Fibroblast of peridontal ligament (primary cell): ENCODE results near the gene GALNT9.
A peak's percentile ranks its signal among the peaks of the same experiment; 100 is the strongest.
"Not testable (repeated sequence)": the region's sequence is repeated elsewhere in the genome, so short reads cannot be mapped to it uniquely, and the experiment has no call there.

Experiments
- DNase-seq: peaks from one replicate; pipeline ENCODE4 v3.0.0-alpha.2; 2010; ENCODE audit errors: extremely low read depth

The GALNT9 gene

DNA sequence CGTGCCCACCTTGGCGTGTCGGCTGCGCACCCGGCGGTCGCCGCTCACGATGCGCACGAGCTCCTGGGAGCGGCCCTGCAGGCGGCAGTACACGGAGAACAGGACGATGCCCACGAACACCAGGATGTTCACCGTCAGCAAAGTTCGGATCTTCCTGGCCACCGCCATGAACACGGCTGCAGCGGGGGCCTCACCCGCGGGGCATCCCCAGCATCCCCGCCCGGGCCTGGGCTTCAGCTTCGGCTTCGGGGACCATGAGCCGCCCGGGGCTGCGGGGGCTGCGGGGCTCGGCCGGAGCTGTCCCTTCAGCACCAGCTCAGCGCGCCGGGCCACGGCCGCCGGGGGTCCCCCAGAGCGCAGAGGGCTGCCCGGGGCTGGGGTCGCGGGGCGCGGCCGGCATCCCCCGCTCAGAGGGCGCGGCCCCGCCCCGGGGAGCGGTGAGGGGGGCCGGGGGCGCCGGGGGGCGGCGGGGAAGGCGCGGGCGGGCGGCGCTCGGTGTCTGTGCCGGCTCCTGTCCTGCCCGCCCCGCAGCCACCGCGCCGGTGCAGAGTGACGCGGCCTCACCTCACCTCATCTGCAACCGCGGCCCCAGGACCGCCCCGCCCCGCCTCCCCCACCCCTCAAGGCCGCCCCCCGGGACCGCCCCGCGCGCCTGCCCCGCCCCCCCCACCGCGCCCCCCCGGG lies at the start of gene GALNT9:
Gene GALNT9 (minus strand): TSS at position 554 of the 684 bp plus-strand sequence. CDS start 386 bp downstream, at position 168.
- no peak for DNase-seq

- DNase-seq, result not testable (repeated sequence)
Observed at GRCh38 chr12:132379057-132379456, 49.7 kb upstream of the GALNT9 start.

DNA sequence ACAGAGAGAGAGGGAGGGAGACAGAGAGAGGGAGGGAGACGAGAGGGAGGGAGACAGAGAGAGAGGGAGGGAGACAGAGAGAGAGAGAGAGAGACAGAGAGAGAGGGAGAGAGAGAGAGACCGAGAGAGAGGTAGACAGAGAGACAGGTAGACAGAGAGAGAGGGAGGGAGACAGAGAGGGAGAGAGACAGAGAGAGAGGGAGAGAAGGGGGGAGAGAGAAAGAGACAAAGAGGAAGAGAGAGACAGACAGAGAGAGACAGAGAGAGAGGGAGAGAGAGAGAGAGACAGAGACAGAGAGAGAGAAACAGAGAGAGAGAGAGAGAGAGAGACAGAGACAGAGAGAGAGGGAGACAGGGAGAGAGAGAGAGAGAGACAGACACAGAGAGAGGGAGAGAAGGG lies 47.8 kb upstream of the GALNT9 start:
- DNase-seq, result no peak

- no peak for DNase-seq
Observed at GRCh38 chr12:132376464-132376830, 47.1 kb upstream of the GALNT9 start.

- DNase-seq, result no peak
Observed at GRCh38 chr12:132375747-132376463, 46.5 kb upstream of the GALNT9 start.

DNA sequence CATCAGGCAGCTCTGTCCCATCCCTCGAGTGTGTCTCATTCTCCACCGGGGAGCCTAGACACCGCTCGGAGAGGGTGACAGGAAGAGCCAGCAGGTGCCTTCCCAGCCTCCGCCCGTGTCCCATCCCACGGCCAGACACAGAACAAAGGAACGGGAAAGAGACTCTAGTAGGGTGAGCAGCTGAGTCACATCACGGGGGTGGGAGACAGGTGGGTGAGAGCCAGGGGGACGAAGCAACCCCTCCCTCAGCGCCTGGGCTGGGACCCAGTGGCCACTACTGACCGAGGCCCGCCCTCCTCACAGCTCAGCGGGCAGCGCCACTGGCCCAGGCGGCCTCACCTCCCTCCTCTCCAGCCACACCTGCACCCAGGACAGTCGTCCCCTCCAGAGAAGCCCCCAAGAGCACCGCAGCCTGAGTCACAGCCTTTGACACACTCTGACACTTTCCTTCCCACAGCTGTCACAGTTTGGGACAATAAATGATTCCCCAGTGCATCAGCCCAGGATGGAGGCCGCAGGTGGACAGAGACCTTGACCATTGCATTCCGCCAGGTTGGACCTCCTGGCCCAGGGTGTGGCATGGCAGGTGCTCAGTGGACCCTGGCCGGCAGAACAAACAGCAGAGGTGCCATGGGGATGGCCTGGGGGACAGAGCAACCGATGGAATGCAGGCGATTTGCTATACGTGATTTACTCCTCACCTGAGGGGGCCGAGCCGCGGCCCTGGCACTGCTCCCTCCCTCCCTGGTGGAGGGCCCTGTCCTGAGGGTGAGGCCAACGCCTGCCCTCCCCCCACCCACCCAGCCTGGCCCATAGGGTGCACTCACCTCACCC lies 45.4 kb upstream of the GALNT9 start:
- no peak for DNase-seq

GRCh38 chr12:132373901-132374611 lies 44.7 kb upstream of the GALNT9 start:
- no peak for DNase-seq

GRCh38 chr12:132367852-132368251 lies 38.5 kb upstream of the GALNT9 start:
- DNase-seq, result no peak

DNA sequence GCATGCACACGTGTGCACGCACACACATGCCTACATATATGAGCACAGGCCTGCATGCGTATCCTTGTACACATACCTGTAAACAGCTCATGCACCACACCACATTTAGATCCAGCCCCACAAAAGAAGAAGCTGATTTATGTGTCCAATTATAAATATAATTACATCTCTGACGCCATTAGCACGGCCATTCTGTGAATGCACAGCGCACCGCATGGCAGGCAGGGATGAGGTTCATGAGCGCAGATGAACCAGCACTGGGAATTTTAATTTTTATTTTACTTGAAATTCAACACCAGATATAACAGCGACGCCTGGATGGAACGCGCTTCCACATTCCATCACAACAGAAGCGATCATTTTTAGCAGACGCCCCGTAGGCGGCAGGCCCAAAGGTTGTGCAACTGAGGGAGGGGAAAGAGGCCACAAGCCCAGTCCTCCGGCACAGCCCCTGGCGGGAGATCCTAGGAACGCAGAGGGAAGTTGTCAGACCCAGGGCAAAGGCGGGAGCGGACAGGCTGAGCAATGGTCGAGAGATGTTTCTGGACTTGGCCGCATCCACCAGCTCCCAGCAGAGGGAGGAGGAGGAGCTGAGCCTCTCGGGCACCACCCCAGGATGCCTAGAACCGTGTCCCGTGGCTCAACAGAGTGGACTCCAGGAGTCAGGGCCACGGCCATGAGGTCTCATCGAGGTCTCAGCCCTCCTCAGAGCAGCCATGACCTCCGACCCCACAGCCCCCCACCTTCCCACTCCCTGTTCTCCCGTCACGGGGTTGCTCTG lies 37.9 kb upstream of the GALNT9 start:
- peak; percentile 4 for DNase-seq

GRCh38 chr12:132366341-132366861 lies 37.0 kb upstream of the GALNT9 start:
- DNase-seq, result no peak

GRCh38 chr12:132365226-132365625 lies 35.8 kb upstream of the GALNT9 start:
- no peak for DNase-seq

DNA sequence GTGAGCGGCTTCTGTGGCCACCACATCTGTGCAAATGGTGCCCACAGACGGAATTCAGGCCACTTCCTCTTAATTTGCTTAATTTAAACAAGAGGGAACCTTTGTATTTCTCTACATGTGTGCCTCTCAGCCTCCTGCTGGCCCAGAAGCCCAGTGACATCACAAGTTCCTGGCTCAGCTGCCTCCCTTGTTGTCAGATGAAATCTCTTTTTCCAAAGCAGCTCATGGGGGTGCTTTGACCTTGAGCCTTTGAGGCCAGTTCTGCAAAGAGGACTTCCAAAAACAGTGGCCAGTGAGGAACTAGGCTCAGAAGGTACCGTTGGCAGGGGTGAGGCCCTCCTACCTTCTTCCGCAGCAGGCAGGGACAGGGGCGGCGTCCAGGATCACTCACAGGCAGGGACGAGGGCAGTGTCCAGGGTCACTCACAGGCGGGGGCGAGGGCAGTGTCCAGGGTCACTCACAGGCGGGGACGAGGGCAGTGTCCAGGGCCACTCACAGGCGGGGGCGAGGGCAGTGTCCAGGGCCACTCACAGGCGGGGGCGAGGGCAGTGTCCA lies 35.0 kb upstream of the GALNT9 start:
- DNase-seq, result no peak

GRCh38 chr12:132363661-132364347 lies 34.4 kb upstream of the GALNT9 start:
- DNase-seq, result no peak

DNA sequence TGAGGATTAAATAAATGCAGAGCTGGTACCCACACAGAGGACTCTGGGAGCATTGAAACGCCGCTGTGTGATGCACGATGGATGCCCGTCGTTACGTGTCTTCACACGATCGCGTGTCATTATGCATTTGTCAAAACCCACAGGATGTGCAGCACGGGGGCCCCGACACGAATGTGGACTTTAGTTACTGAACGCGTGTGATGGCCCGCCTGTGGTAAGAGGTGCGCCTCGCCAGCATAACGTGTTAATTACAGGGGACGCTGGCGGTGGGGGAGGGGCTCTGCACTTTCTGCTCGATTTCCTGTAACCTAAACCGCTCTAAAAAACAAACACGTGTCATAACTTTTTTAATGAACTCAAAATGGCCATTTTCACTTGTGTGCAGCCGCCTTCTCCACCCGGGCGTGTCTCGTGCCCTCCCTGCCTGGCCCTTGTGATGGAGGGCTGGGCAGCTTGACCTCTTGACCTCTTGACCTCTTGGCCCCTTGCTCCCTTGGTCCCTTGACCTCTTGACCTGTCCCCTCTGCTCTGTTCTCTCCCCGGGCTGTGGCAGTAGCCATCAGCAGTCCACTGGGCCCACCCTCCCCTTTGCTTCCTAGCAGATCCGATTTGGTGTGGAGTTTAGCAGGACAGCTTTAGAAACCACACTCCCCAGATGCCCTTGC lies 33.7 kb upstream of the GALNT9 start:
- DNase-seq, result no peak

DNA sequence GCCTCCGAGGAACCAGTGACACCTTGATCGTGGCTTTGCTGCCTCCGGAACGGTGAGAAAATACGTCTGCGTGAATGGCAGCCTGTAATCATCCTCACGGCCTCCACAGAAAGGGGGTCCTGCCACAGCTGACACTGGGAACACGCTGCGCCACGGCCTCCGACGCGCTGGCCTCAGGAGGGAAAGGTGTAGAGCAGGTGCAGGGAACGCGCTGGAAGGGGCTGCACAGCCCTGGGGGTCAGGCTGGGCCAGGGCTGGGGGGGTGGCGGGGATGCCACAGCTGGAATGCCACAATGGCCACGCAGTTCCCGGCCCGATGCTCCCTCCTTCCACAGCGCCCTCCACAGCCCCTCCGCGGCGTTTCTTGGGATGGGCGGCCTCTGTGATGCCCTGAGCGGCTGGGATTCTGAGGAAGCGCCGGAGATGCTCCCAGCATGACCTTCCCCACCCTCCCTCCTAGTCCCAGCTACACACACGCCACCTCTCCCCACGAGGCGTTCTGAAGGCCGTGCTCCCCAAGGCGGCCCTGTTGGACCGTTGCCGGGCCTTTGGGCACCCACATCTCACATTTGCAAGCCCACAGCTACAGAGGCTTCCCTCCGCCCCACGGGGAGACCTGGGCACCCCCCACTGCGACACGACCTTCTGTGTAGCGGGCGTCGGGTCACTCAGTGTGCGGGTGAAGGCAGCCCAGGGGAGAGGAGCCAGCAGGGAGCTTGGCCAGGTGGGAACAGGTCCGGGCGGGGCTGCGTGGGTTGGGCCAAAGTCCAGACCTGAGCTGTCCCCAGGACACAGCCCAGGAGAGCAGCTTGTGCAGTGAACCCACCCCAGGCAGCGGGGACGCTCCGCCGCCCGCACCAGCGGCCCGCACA lies 31.8 kb upstream of the GALNT9 start:
- no peak for DNase-seq

DNA sequence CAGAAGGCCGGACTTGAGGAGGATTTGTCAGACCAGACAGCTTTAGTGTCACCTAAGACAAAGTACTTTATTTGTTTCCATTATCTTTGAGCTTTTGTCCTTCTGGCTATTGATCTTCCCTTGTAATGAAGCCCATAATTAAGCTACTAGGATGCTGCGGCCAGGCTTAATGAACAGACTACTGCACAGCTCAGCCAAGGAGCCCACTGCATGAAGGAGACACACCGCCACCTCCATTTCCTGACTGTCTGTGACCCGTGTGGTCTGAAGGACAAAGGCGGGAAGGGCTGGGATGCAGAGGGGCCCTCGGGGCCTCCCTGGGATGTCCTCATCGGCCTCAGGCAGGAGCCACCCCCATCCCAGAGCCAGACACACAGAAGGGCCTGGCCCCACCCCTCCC lies 31.0 kb upstream of the GALNT9 start:
- no peak for DNase-seq

- no peak for DNase-seq
Observed at GRCh38 chr12:132359971-132360370, 30.6 kb upstream of the GALNT9 start.

DNA sequence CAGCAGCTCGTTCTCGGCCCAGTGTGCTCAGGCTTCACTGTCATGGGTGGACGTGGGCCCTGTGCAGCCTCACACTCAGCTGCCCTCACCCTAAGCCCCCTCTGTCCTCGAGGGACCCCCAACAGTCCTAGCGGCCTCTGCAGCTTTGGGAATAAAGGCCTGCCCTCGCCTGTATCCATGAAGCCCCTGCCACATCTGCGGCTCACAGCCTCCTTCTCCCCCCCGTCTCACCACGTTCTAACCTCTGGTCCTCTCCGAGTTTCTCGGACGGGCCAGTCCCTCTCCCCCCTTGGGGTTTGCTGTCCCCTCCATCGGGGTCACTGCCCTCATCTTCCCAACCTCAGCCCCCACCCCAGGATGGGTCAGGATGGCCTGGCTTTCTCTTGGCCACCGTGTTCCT lies 30.2 kb upstream of the GALNT9 start:
- DNase-seq, result no peak
